Stimulated activated CD8-positive, alpha-beta memory T cell treated with anti-CD3 and anti-CD28 coated beads, Interleukin-4, amount 100 ng/mL, for 48 hours (primary cell): ENCODE results near the gene MTMR3.

Experiments
- DNase-seq: peaks from one replicate; pipeline ENCODE4 v3.0.0-alpha.2; 2020

MTMR3 gene

DNA sequence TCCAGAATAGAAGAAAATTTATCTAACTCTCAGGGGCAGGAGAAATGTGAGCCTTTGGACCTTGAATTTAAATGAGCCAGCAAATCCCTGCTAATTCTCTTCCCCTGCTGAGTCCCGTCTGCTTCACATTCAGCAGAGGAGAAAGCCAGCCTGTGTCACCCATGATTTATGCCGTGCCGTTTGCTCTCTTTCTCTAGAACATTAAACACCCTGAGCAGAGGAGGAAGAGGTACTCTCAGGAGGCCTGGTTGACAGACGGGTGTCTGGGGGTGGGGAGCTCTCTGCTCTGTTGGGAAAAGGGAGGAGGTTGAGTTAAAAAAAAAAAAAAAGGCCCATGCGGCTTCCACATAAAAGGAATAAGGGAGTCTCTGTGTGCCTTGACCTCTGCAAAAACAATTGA, 11.3 kb upstream of the MTMR3 start:
- DNase-seq: no peak

DNA sequence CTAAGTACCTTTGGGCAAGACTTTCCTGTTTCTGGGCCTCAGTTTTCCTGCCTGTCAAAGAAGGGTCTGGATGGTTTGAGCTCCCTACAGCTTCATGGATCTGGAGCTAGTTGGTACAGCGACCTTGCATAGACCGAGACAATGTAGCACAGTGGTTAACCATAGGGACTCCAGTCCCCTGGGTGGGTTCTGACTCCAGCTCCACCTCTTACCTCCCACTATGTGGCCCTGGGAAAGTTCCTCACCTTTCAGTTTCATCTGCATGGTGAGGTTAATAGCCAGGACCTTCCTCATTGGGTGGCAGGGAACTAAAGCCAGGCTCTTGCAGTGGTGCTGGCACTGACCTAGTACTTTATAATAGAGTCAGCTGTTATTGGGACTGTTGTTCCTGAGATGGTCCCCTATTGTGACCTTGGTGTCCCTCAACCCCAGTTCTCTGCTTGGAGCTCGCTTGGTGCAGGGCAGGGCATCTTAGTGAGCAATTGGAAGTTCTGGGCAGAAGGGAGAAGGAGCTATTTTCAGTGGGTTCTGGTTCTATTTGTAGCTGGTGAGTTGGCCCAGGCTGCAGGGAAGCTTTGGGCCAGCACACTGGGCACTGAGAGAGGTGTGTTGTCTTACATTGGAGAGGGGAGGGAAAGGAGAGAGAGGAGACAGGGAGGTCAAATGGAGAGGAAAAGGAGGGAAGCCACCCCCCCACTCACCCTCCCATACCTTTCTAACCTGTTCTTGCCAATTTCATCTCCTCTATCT, 10.7 kb upstream of the MTMR3 start:
- DNase-seq: no peak

DNA sequence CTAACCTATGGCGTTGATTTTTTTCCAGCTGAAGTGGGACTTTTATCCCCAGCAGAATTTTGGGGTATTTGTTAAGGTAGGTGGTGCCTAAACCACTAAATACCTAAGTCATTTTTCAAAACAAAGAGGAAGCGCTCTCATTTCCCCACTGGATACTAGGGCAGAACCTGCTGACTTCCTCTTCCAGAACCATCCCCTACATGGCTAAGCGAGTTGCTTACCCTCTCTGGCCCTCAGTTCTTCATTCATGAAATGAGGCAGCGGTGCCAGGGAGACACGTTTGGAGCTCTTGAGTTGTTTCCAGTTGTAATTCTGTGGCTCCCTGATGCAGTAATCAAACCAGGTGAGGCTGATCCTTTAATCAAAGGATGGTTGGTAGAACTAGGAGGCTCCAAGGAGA, 10.0 kb upstream of the MTMR3 start:
- no peak for DNase-seq

DNA sequence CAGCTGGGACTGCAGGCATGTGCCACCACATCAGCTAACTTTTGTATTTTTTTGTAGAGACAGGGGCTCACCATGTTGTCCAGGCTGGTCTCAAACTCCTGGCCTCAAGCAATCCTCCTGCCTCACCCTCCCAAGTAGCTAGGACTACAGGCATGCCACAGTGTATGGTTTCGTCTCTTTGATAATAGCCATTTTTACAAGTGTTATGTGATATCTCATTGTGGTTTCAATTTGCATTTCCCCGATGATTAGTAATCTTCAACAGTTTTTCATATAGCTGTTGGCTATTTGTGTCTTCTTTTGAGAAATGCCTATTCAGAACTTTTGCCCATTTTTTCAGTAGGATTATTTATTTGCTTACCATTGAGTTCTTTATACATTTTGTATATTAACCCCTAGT, 9.0 kb upstream of the MTMR3 start:
- DNase-seq: no peak

DNA sequence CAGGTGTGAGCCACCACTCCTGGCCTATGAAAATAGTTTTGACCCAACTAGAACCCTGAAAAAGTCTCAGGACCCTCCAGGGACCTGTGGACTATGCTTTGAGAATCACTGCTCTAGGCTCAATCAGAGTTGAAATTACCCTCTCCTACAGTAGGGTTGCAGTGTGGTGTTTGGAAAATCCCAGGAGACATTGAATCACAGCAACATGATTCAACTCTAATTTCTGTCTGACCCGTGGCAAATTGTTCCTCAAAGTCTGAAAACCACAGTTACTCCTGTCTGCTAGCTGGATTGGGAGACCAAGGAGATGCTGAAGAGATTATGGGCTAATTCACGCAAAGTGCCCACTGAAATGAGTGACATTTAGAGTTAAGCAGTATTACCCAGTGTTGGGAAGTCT, 5.4 kb upstream of the MTMR3 start:
- no peak for DNase-seq

DNA sequence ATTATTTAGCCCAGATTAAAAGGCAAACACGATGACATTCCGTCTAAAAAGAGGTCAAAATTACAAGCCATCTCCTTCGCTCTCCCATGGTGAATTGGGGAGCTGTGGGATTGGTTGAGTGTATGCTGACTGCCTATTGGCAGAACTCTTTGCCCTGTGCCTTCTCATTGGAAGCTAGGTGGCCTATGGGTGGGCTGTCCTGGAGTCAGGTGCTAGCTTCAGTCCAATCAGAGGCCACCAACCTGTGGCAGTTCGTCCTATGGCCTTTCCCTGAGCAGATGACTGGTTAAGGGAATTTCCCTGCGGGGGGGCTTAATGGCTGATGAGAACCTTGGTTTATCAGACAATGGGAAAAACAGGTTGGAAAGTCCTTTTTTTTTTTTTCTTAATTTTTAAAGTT, 3.2 kb upstream of the MTMR3 start:
- peak; percentile 31 for DNase-seq

DNA sequence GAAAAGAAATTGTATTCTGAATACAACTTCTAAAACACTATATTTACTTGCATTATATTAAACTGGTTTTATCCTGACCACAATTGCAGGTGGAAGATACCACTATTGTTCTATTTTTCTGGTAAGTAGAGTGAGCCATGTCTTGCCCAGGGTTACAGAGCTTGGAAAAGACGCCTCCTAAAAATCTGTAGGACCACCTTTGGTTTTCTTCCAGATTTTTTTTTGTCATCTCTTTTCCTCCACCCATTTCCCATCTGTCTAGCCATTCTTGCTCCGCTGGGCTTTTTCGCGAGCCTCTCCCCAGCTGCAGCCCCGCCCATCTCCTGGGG, 294 bp upstream of the MTMR3 start:
- DNase-seq: no peak

DNA sequence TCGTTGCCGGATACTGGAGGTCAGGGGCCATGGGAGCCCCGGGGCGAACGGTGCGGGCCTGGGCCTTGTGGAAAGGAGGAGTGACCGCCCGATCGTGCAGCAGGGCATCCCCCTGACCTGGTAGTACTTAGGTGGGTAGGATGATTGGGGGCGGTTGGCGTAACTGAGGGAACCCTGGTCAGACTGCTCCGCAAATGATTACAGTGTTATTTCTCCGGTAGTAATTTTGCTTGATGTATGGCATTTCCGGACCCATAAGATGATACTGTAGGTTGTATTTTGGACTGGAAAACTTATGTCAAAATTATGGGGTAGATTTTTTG, 762 bp downstream of the MTMR3 start:
- DNase-seq: no peak

DNA sequence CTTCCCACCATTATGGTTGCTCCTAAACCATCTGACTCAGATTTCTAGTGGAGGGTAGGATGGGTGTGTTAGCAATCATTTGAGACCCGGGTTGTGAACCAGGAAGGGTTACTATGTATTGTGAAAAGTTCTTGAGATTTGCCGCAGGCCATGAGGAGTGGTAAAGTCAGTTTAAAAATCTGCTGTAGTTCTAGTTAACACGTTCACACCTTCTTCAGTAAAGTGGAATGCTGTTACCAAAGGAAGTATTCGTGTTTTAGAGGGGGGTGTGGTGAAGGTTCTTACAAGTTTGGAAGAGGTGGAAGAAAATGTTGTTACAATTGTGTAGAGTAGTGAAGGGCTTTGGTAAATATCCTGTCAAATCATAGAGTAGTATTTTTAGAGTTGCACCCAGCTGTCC, 2.6 kb downstream of the MTMR3 start:
- no peak for DNase-seq

DNA sequence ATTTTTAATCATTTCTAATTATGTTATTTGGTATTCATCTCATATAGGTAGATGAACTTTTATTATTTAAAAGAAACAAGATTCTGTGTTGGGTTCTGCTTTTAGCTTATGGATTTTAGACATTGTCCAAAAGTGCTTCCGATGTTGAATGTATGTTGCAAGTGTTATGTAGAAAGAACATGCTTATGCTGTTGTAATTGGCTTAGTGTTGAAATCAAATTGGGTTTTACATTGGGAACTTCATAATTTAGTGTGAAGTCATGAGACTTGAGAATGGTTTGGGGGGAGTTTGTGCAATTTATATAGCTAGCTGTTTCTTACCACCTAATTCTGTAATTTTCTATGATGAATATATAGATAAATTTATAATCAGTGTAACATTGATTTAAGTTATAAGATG, 3.6 kb downstream of the MTMR3 start:
- DNase-seq: no peak

DNA sequence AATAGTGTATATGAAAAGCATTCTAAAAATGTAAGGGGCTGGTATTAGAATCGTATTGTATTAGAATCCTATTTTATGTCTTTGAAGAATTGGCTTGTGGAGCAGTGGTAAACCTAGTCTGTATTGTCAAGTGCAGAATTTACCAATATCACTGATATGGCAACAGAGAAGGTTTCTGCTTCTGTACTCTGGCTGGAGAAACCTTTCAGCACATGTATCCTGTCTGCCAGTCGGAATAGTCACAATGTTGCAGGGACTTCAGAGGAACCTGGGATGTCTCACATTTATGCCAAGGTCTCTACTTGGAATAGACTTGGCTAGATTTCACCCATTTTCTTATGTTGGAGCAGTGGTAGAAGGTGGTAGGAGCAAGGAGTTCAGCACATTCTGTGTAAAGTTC, 4.4 kb downstream of the MTMR3 start:
- DNase-seq: no peak

DNA sequence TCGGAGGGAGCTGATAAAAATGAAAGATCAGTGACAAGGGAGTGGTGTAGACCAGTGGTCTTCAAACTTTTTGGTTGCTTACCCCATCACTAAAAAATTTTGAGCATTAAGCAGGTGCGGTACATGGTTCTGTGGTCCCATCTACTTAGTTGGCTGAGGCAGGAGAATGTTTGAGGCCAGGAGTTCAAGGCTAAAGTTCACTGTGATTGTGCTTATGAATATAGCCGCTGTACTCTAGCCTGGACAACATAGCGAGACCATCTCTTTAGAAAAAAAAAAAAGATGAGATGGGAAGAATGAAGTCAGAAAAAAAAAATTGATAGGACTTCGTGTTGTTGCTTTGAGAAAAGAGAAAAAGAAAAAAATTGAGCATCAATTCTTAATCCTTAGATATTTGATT, 7.8 kb downstream of the MTMR3 start:
- no peak for DNase-seq

DNA sequence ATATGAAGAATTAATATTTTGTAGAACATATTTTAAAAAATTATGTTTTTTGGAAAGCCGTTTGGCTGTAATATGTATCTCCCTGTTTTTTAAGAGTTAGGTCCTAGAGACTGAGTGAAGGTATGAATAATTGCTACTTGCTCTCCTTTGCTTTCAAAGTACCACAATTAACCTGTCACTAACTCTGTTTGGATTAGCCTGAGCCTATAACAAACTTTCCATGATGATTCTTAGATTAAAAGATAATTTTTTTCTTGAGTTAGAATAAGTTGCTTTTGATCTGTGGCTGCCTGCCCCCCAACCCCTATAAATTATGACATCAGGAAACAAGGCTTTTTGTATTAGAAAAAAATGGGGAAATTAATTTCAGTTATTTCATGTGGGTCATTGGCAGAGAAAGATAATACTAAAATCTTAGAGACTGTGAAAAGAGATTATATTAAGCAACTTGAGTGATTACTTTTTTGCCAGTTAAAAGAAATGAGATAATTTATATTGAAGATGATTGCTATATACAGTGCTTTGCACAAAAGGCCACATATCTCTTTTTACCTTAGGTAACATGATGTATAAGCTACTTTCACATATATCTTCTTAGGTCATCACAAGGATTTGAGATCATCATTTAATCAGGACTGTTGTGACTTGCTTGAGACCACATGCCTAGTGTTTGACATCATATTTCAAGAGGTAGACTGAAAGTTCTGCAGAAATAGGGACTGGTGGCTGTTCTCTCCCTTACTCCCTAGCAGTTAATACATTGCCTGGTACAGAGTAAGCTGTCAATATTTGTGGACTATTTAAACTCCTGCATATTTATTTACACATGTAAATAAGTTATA, 9.6 kb downstream of the MTMR3 start:
- DNase-seq: no peak

DNA sequence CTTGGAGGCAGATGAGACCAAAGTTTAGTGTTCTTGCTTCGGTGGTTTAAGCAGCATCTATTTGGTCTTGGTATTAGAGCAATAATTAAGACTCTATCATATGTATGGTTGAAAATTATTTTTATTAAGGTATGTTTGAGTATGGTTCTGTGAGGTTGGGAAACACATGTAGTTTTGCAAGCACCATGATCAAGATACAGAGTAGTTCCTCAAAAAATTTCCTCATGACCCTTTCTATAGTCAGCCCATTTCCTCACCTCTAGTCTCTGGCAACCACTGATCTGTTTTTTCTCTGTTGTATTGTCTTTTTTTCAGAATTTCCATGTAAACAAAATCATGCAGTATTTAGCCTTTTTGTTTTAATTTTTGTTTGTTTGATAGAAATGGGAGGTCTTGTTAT, 18.4 kb downstream of the MTMR3 start:
- no peak for DNase-seq

DNA sequence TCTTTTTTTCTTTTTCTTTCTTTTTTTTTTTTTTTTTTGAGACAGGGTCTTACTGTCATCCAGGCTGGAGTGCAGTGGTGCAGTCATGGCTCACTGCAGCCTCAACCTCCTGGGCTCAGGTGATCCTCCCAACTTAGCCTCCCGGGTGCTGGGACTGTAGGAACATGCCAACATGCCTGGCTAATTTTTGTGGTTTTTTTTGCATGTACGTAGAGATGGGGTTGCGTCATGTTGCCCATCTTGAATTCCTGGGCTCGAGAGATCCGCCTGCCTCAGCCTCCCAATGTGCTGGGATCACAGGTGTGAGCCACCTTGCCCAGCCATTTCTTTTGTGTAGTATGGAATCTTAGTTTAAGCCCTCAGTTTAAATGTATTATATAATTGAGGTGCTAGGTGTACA, 20.4 kb downstream of the MTMR3 start:
- DNase-seq: no peak

DNA sequence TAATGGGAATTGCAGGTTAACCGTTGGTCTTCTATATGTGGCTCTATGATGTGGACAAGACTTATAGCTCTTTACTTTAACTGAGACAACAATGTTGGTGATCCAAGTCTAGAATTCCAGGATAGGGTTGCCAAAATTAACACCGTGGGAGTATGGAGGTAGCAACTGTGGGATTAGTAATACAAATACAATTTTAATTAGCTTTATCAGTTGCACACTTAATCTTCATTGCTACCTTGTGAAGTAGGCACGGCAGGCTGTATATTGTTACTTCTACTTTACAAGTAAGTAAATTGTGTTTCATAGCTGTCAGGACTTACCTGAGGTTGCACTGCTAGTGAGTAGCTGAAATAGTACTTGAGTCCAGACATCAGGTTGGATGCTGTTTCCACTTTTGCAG, 21.0 kb downstream of the MTMR3 start:
- DNase-seq: no peak

DNA sequence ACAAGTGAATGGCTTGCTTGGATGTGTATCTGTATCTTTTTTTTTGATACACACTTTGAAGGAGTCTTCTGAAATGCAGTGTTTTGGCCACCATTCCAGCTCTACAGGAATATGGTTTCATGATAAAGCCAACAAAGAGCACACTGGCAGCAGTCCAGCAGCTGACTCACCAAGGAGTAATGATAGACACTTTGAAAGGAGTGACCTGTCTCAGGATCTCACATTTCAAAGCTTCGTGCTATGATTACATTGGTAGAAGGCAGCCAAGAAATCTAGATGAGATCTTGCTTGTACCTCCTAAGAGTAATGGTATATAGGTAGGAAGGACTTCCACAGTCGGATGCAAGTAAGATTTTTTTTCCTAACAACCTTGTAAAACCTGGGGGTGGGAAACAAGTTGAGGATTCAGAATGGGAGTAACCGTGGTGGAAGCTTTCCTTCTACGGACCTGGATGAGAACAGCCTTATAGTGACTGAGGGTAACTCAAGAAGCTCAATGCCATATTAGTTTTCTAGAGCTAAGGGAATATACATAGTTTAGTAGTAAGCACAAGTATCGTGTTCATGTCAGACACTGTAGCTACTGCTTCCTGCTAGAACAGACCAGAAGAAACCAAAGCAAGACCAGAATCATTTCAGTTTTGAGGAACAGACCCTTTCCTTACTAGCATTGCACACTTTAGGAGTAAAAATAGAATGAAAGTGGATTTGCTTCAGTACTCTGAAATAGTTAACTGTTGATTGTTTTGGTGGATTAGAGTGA, 25.0 kb downstream of the MTMR3 start:
- DNase-seq: peak; percentile 41

DNA sequence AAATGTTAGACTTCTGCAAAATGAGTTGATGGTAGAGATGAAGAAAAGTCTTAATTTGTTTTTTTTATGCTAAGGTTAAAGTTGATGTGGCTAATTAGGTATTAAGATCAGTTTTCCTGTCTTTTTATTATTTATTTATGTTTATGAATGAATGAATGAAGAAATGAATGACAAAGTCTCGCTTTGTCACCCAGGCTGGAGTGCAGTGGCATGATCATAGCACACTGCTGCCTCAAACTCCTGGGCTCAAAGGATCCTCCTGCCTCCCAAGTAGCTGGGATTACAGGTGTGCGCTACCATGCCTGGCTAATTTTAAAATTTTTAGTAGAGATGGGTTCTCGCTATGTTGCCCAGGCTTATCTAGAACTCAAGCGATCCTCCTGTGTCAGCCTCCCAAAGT, 29.2 kb downstream of the MTMR3 start:
- no peak for DNase-seq

DNA sequence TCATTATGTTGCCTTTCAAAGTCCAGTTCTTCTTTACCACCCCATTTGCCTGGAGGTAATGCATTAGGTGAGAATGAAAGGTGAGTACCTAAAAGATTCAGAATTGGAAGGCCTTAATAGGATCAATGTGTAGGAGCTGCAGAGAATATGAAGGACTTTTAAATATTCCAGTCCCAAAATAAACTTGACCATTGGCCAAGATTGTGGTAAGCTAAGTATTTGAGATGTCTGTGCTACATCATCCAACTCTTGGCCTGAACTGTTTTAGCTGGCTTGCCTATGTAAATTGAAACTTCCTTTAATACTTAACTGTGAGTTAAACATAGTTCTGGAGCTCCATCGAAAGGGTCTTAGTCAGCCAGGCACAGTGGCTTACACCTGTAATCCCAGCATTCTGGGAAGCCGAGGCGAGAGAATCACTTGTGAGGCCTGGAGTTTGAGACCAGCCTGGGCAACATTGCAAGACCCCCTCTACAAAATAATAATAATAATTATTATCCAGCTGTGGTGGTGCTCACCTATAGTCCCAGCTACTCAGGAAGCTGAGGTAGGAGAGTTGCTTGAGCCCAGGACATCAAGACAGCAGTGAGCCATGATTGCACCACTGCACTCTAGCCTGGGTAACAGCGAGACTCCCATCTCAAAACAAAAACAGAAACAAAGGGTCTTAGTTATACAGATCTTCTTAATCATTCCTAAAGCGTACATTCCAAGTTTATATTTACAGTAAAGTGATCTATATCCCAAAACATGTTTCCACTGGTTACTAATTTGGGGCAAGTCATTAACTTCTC, 29.8 kb downstream of the MTMR3 start:
- DNase-seq: no peak

DNA sequence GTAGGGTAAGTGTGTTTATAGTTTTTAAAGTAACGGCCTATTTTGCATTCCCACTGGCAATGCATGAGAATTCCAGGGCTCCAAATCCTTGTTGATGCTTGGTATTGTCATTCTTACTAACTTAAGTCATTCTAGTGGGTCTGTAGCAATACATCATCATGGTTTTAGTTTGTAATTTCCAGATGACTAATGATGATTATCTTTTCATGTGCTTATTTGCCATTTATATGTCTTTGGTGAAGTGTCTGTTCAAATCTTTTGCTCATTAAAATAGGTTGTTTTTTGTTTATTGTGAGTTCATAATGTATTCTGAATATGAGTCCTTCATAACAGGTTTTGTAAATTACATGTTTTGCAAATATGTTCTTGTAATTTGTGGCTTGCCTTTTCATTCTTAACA, 31.2 kb downstream of the MTMR3 start:
- no peak for DNase-seq

DNA sequence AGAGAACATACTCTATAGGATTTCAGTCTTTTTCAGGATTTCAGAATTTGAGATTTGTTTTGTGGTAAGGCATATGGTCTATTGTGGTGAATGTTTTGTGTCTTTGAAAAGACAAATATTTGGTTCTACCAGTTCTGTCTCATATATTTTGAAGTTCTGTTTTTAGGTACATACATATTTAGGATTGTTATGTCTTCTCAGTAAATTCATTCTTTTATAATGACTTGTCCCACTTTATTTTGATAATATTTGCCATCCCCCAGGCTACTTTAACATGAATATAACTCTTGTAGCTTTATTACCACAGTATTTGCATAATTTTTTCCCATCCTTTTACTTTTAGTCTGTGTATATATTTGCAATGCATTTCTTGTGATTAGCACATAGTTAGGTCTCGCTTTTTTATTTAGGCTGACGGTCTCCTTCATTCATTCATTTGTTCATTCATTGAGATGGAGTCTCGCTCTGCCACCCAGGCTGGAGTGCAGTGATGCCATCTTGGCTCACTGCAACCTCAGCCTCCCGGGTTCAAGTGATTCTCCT, 32.1 kb downstream of the MTMR3 start:
- no peak for DNase-seq

DNA sequence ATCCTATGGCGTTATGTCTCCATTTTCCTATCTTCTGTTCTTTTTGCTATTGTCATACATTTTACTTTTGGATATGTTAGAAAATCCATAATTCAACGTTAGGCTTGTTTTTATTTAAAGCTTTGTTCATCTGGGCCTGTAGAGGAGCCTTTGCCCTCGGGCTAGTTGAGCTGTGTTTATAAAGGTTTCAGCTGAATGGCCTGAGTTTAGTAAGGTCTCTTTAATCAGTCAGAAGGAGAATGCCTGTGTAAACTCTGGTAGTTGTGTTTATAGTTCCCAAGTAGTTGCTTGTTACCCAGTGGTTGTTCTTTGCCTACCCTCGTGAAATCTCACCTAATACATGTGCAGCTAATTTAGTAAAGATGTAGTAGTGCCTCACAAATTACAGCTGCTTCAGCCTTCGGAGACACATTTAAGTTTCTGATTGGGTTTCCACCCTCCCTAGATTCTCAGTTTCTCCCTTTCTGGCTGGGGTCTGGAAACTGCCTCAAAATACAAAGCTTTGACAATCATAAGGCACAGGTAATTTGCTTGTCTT, 33.1 kb downstream of the MTMR3 start:
- no peak for DNase-seq
